Stomach (tissue), 4 donors: ENCODE measurements around the gene DIS3L2.

Experiments used
- POLR2A ChIP-seq, 4 donors: fragments of 450-650 bp; IDR thresholded peaks; one replicate each; pipeline ENCODE4 v1.6.1; 2016; ENCODE audit warnings: antibody characterized with exemption in 4 of 4, control low read depth in 2 of 4, mild to moderate bottlenecking in 1 of 4, moderate library complexity in 1 of 4
- TF ChIP-seq, protein P1 (sequence below), 7 experiments: fragments of 450-650 bp in 4 of 7; fragments of 200-600 bp in 3 of 7; sonication (generic) in 3 of 7; IDR thresholded peaks; one replicate each; pipeline ENCODE4 v1.5.1; 2016 to 2019; ENCODE audit warnings: antibody characterized with exemption in 7 of 7, control low read depth in 2 of 7, mild to moderate bottlenecking in 1 of 7

DNA sequence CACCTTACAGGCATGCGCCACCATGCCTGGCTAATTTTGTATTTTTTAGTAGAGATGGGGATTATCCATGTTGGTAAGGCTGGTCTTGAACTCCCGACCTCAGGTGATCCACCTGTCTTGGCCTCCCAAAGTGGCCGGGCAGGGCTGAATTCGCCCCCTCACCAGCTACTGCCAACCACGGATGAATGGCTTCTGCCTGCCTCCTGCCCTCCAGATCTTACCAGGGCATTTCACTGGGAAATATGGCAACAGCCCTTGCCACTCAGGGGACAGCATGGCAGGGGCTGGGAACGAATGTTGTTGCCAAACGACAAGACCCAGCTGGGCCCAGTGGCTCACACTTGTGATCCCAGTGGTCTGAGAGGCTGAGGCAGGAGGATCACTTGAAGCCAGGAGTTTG is 415.2 kb downstream of the DIS3L2 start:
- no peak for TF ChIP-seq POLR2A (IDR thresholded peaks at IDR 0.05)
- TF ChIP-seq, protein P1, sequence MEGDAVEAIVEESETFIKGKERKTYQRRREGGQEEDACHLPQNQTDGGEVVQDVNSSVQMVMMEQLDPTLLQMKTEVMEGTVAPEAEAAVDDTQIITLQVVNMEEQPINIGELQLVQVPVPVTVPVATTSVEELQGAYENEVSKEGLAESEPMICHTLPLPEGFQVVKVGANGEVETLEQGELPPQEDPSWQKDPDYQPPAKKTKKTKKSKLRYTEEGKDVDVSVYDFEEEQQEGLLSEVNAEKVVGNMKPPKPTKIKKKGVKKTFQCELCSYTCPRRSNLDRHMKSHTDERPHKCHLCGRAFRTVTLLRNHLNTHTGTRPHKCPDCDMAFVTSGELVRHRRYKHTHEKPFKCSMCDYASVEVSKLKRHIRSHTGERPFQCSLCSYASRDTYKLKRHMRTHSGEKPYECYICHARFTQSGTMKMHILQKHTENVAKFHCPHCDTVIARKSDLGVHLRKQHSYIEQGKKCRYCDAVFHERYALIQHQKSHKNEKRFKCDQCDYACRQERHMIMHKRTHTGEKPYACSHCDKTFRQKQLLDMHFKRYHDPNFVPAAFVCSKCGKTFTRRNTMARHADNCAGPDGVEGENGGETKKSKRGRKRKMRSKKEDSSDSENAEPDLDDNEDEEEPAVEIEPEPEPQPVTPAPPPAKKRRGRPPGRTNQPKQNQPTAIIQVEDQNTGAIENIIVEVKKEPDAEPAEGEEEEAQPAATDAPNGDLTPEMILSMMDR (IDR thresholded peaks at IDR 0.05), result no peak
